HEK293 (cell line): ENCODE measurements around the gene MRPS31.

ENCODE experiments used
- CTCF ChIA-PET: fragments of 350-600 bp; formaldehyde crosslinking; extraction: SDS; loops from one replicate; lab custom pipeline; 2021; ENCODE audit warnings: antibody characterized with exemption; lab: Yijun Ruan, JAX
- POLR2A ChIA-PET: fragments of 300-600 bp; formaldehyde crosslinking; extraction: SDS; loops from one replicate; lab custom pipeline; 2020; ENCODE audit warnings: antibody characterized with exemption, inconsistent platforms; lab: Yijun Ruan, JAX
- H3K27ac ChIP-seq: fragments of 200-500 bp; sonication (Bioruptor generic); 2 replicates; pipeline ENCODE4 v1.5.1; 2014; ENCODE audit warnings: low read depth, low read length, control low read depth, inconsistent platforms; ENCODE audit errors: extremely low read depth
- H3K36me3 ChIP-seq, 2 experiments: fragments of 200-500 bp in 1 of 2; sonication (Bioruptor generic) in 1 of 2; 1 replicate in 1 of 2; 2 replicates in 1 of 2; pipeline ENCODE4 v1.5.1; 2014 to 2017; ENCODE audit warnings: inconsistent platforms in 2 of 2, low read length in 2 of 2; ENCODE audit not compliant: control insufficient read depth in 2 of 2, insufficient read depth in 1 of 2
- H3K4me1 ChIP-seq: fragments of 200-500 bp; sonication (Bioruptor generic); 2 replicates; pipeline ENCODE4 v1.5.1; 2014; ENCODE audit warnings: mild to moderate bottlenecking, low read length, inconsistent platforms; ENCODE audit not compliant: control insufficient read depth, insufficient read depth
- H3K4me3 ChIP-seq: 2 replicates; pipeline ENCODE4 v1.5.1; 2011; ENCODE audit warnings: low read depth, mild to moderate bottlenecking, control low read depth, low read length, moderate library complexity
- H3K9me3 ChIP-seq: fragments of 200-500 bp; sonication (Bioruptor generic); 2 replicates; pipeline ENCODE4 v1.5.1; 2014; ENCODE audit warnings: low read depth, low read length, inconsistent platforms; ENCODE audit not compliant: control insufficient read depth, insufficient read depth
- AEBP2 ChIP-seq: fragments of 450-650 bp; formaldehyde crosslinking; IDR thresholded peaks from 2 replicates; pipeline ENCODE4 v1.5.1; 2016; ENCODE audit warnings: missing biosample characterization, missing genetic modification characterization, borderline replicate concordance
- KLF8 ChIP-seq: fragments of 450-650 bp; formaldehyde crosslinking; IDR thresholded peaks from 2 replicates; pipeline ENCODE4 v1.5.1; 2016; ENCODE audit warnings: missing biosample characterization, missing genetic modification characterization
- MYNN ChIP-seq: fragments of 450-650 bp; formaldehyde crosslinking; IDR thresholded peaks from 2 replicates; pipeline ENCODE4 v1.5.1; 2016; ENCODE audit warnings: missing biosample characterization, missing genetic modification characterization, borderline replicate concordance
- SP2 ChIP-seq: fragments of 450-650 bp; formaldehyde crosslinking; IDR thresholded peaks from 2 replicates; pipeline ENCODE4 v1.5.1; 2016; ENCODE audit warnings: missing biosample characterization, missing genetic modification characterization
- ZBTB17 ChIP-seq: fragments of 450-650 bp; formaldehyde crosslinking; IDR thresholded peaks from 2 replicates; pipeline ENCODE4 v1.5.1; 2016; ENCODE audit warnings: missing biosample characterization, missing genetic modification characterization
- ZNF19 ChIP-seq: fragments of 450-650 bp; formaldehyde crosslinking; IDR thresholded peaks from 2 replicates; pipeline ENCODE4; 2016; ENCODE audit warnings: missing biosample characterization, missing genetic modification characterization, low read depth
- ZNF2 ChIP-seq: fragments of 450-650 bp; formaldehyde crosslinking; IDR thresholded peaks from 2 replicates; pipeline ENCODE4 v1.5.1; 2016; ENCODE audit warnings: missing biosample characterization, missing genetic modification characterization
- ZNF202 ChIP-seq: fragments of 450-650 bp; formaldehyde crosslinking; IDR thresholded peaks from 2 replicates; pipeline ENCODE4 v1.5.1; 2016; ENCODE audit warnings: missing biosample characterization, missing genetic modification characterization, borderline replicate concordance
- ZNF23 ChIP-seq: fragments of 450-650 bp; formaldehyde crosslinking; IDR thresholded peaks from 2 replicates; pipeline ENCODE4 v1.5.1; 2016; ENCODE audit warnings: missing biosample characterization, missing genetic modification characterization, borderline replicate concordance
- ZNF24 ChIP-seq: fragments of 450-650 bp; formaldehyde crosslinking; IDR thresholded peaks from 2 replicates; pipeline ENCODE4 v1.5.1; 2016; ENCODE audit warnings: missing biosample characterization, missing genetic modification characterization
- ZNF362 ChIP-seq: fragments of 450-650 bp; formaldehyde crosslinking; IDR thresholded peaks from 2 replicates; pipeline ENCODE4 v1.5.1; 2016; ENCODE audit warnings: missing biosample characterization, missing genetic modification characterization
- ZNF37A ChIP-seq: fragments of 450-650 bp; IDR thresholded peaks from 2 replicates; pipeline ENCODE4 v1.5.1; 2018; ENCODE audit warnings: missing biosample characterization, missing genetic modification characterization
- ZNF449 ChIP-seq: fragments of 450-650 bp; formaldehyde crosslinking; IDR thresholded peaks from 2 replicates; pipeline ENCODE4 v1.5.1; 2017; ENCODE audit warnings: missing biosample characterization, mild to moderate bottlenecking, missing genetic modification characterization, moderate library complexity
- ZNF518A ChIP-seq: fragments of 450-650 bp; formaldehyde crosslinking; conservative IDR thresholded peaks from 2 replicates; pipeline ENCODE4 v1.5.1; 2016; ENCODE audit warnings: low read depth, missing biosample characterization, missing genetic modification characterization
- ZNF555 ChIP-seq: fragments of 450-650 bp; formaldehyde crosslinking; conservative IDR thresholded peaks from 2 replicates; pipeline ENCODE4 v1.5.1; 2017; ENCODE audit warnings: missing biosample characterization, mild to moderate bottlenecking, missing genetic modification characterization, inconsistent platforms
- ZNF571 ChIP-seq: fragments of 450-650 bp; formaldehyde crosslinking; IDR thresholded peaks from 2 replicates; pipeline ENCODE4 v1.5.0; 2017; ENCODE audit warnings: missing biosample characterization, missing genetic modification characterization
- ZNF776 ChIP-seq: fragments of 450-650 bp; formaldehyde crosslinking; IDR thresholded peaks from 2 replicates; pipeline ENCODE4 v1.5.0; 2017; ENCODE audit warnings: missing biosample characterization, missing genetic modification characterization, borderline replicate concordance
- TF ChIP-seq, protein P1 (sequence below): fragments of 450-650 bp; formaldehyde crosslinking; IDR thresholded peaks from 2 replicates; pipeline ENCODE4 v1.5.1; 2017; ENCODE audit warnings: missing biosample characterization, missing genetic modification characterization

The MRPS31 gene

GRCh38 chr13:40756042-40756441, 14.9 kb downstream of the MRPS31 start:
- Histone ChIP-seq H3K27ac (no peak overlapping the region), H3K9me3 (no peaks in the 10 kb centered on the region), H3K36me3 (peaks cover 7 to 46% of the 10 kb centered on the region in 2 experiments; a peak in 2 of 3 replicates), H3K4me3 (no peak overlapping the region), H3K4me1 (no peaks in the 10 kb centered on the region)
- TF ChIP-seq ZNF776 (tag by site-specific recombination) (no peak), ZNF202 (tag by site-specific recombination) (no peak), ZBTB17 (tag by site-specific recombination) (no peak), ZNF518A (no peak), MYNN (no peak)
- ChIA-PET POLR2A (no interaction called here), CTCF (no interaction called here)

GRCh38 chr13:40755082-40755700, 15.8 kb downstream of the MRPS31 start:
- no peak overlapping the region for H3K27ac ChIP-seq
- peaks cover 7 to 49% of the 10 kb centered on the region in 2 experiments; a peak in 2 of 3 replicates for H3K36me3 ChIP-seq
- H3K4me1 ChIP-seq, result no peaks in the 10 kb centered on the region
- TF ChIP-seq ZNF37A (tag by site-specific recombination), result no peak
- no peak for TF ChIP-seq ZNF2
- no peak for TF ChIP-seq AEBP2 (tag by site-specific recombination)
- TF ChIP-seq, protein P1, sequence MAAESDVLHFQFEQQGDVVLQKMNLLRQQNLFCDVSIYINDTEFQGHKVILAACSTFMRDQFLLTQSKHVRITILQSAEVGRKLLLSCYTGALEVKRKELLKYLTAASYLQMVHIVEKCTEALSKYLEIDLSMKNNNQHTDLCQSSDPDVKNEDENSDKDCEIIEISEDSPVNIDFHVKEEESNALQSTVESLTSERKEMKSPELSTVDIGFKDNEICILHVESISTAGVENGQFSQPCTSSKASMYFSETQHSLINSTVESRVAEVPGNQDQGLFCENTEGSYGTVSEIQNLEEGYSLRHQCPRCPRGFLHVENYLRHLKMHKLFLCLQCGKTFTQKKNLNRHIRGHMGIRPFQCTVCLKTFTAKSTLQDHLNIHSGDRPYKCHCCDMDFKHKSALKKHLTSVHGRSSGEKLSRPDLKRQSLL (tag by site-specific recombination), result no peak
- H3K9me3 ChIP-seq, result no peaks in the 10 kb centered on the region
- ChIA-PET POLR2A (no interaction called here), CTCF (no interaction called here)
- no peak overlapping the region for H3K4me3 ChIP-seq

DNA sequence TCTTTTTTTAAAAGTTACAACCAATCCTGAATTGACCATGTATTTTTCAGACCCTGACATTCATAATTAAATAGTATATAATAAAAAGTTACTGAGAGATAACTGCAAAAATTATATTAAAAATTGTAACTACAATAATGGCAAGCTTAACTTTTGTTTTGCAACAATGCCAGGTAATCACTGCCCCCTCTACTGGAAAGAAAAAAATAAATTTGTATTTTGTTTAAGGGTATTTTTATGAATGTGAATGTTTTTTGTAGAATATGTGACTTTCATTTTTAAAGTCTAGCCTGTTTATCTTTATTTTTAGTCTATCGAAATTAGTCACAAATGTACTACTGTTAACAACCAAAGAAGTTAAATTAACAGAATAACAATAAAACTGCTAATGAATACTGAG, 21.7 kb downstream of the MRPS31 start:
- ChIA-PET POLR2A (no interaction called here), CTCF (interaction anchor here (0.7 kb wide), 1 partner anchor 76 kb away, joined by 3 read pairs; no protein-coding TSS in a partner anchor)
- Histone ChIP-seq H3K4me1 (no peaks in the 10 kb centered on the region), H3K36me3 (peaks cover 0 to 37% of the 10 kb centered on the region in 2 experiments; a peak in 2 of 3 replicates), H3K27ac (no peak overlapping the region), H3K4me3 (no peak overlapping the region), H3K9me3 (no peaks in the 10 kb centered on the region)
- no peak for TF ChIP-seq KLF8 (tag by site-specific recombination)
- TF ChIP-seq ZNF24, result no peak
- TF ChIP-seq ZNF571 (tag by site-specific recombination), result no peak
- TF ChIP-seq ZNF362, result no peak
- TF ChIP-seq ZNF23 (tag by site-specific recombination), result no peak
- no peak for TF ChIP-seq ZNF449 (tag by site-specific recombination)
- TF ChIP-seq ZNF555 (tag by site-specific recombination), result no peak
- no peak for TF ChIP-seq ZNF19
- no peak for TF ChIP-seq SP2 (tag by site-specific recombination)
